ENCODE measurements around the gene ITGA11. TPM values are rescaled to one million over a fixed set of nuclear protein-coding genes. Genes with fewer than 3 reads are reported as not detected.

ITGA11 gene
- total RNA-seq, 1 donor from 2014 or later: 0.51 TPM

DNA sequence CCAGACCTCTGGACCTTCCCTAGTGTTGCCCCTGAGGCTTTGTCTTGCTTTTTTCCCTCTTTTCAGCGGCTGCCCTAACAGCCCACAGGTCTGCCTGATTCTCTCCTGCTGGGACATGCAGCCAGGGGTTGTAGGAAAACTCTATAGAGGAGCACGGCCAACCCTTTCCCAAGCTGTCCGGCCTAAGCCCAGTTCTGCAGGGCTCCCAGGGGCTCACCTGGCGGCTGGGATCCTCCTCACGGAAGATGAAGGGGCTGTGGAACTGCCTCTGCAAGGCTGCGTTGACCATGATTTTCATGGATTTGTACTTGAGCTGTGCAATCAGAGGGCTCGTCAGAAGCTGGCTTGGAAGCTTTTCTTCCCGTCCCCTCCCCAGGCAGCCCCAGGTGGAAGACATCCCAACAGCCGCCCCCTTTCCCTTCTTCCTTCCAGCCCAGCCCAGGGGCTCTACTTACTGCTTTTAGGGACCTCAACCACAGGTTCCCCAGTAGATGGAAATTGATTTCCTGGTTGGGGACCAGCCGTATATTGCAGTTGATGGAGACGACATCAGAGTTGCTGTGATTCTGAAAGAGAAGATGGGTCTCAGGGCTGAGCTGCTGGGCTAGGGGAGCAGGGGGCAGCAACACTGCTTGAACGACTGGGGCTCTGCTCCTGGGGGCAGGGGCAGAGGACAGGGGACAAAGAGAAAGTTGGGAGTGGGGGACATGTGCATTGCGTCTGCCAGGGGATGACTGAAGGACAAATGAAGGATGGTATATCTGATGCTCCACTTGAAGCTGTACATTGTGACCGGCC is 124.6 kb downstream of the ITGA11 start:
- TF ChIP-seq, protein P1, sequence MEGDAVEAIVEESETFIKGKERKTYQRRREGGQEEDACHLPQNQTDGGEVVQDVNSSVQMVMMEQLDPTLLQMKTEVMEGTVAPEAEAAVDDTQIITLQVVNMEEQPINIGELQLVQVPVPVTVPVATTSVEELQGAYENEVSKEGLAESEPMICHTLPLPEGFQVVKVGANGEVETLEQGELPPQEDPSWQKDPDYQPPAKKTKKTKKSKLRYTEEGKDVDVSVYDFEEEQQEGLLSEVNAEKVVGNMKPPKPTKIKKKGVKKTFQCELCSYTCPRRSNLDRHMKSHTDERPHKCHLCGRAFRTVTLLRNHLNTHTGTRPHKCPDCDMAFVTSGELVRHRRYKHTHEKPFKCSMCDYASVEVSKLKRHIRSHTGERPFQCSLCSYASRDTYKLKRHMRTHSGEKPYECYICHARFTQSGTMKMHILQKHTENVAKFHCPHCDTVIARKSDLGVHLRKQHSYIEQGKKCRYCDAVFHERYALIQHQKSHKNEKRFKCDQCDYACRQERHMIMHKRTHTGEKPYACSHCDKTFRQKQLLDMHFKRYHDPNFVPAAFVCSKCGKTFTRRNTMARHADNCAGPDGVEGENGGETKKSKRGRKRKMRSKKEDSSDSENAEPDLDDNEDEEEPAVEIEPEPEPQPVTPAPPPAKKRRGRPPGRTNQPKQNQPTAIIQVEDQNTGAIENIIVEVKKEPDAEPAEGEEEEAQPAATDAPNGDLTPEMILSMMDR (conservative IDR thresholded peaks at IDR 0.05): no peak
- DNase-seq (ENCODE audit: low read depth, low spot score): no peak
- Mint-ChIP-seq H3K9me3 (no peaks in the 10 kb centered on the region), H3K27ac (ENCODE audit: unreplicated experiment) (no peak overlapping the region), H3K27me3 (ENCODE audit: low read depth) (no peaks in the 10 kb centered on the region), H3K4me1 (peaks cover 19% of the 10 kb centered on the region), H3K4me3 (no peak overlapping the region), H3K36me3 (ENCODE audit: low read depth) (no peaks in the 10 kb centered on the region)

DNA sequence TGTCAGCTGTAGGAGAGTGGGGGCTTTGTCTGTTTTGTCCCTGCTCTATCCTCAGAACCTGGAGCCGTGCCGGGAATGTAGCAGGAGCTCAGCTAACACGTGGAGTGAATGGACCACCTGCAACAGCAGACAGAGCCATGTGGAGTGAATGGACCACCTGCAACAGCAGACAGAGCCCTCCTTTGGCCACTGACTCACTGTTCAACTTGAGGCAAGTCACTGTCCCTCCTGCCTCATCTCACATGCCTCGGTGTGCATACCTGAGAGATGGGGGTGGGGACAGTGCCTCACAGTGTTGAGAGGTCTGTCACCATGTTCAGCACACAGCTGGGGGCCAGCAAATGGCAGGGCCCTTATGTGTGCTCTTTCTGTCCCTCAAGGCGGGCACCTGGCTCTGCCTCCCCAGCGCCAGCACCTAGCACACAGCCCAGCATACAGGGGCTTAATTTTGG is 126.5 kb downstream of the ITGA11 start:
- TF ChIP-seq, protein P1 (conservative IDR thresholded peaks at IDR 0.05): no peak
- Mint-ChIP-seq H3K9me3 (no peaks in the 10 kb centered on the region), H3K27me3 (ENCODE audit: low read depth) (no peaks in the 10 kb centered on the region), H3K36me3 (ENCODE audit: low read depth) (peaks cover under 1% of the 10 kb centered on the region), H3K27ac (ENCODE audit: unreplicated experiment) (no peak overlapping the region), H3K4me3 (no peak overlapping the region), H3K4me1 (peaks cover 19% of the 10 kb centered on the region)
- no peak for DNase-seq (ENCODE audit: low read depth, low spot score)

DNA sequence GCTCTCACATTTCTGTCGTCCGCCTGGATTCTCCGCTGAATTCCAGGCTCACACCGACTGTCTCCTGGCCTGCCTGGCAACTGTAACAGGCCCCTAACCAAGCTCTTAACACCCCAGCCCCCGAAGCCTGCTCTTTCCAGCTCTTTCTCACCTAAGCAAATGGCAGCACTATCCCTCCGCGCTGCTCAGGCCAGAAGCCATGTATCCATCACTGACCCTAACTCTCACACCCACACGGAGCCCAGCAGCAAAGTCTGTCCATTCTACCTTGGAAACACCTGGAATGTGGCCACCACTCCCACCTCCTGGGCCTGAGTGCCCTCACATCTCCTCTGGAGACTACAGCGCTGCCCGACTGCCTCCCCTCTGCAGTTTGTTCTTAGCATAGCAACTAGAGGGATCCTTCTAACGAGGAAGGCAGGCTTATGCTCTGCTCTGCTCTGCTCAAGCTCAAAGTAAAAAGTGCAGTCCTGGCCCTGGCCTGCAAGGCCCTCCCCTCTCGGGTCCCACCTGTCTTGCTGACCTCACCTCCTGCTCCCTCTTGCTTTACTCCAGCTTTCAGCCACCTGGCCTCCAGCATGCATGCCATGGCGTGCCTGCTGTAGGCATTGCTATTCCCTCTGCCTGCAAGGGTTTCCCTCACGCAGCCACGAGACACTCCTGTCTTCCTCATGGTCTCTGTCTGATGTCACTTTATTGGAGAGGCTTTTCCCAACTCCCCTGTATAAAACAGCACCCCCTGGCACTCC is 127.2 kb downstream of the ITGA11 start:
- Mint-ChIP-seq H3K27ac (ENCODE audit: unreplicated experiment) (no peak overlapping the region), H3K4me3 (no peak overlapping the region)
- TF ChIP-seq, protein P1 (conservative IDR thresholded peaks at IDR 0.05): no peak

DNA sequence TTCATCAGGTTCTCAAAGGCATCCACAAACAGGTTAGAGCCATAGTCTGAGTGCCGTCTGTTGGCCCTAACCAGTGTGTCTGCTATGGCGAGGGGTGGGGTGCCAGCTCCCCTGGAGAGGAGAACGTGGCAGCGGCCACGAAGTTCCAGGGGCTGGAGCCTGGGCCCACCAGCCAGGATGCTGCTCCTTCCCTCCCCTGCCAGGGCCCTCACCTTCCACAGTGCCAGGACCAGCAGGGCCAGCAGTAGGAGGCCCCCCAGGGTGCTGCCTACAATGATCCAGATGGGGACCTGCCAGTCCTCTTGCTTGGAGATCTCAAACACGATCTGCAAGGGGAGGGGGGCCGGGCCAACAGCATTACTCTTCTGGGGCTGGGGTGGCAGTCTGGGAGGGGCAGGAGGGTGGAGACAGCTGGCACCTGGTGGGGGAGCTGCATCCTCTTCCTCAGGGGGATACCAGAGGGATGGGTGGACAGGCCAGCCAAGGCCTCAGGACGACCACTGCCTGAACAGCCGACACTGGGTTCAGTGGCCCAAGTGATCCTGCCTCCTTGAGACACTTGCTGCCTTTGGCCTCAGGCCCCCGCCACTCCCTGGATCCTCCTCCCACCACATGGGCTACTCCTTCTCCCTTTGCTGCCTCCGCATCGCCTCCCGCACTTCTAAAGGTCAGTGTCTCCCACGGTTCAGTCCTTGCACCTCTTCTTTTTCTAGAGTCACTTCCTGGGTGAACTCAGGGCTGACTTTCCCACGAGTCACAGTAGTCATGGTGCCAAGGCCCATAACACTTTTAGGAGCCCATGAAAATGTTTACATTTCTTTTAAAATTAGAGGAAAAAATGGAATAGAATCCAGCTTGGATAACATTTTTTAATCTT is 128.2 kb downstream of the ITGA11 start:
- H3K27me3 Mint-ChIP-seq (ENCODE audit: low read depth): no peaks in the 10 kb centered on the region
- TF ChIP-seq, protein P1 (conservative IDR thresholded peaks at IDR 0.05): no peak
- DNase-seq (ENCODE audit: low read depth, low spot score): no peak
- H3K36me3 Mint-ChIP-seq (ENCODE audit: low read depth): peaks cover 3% of the 10 kb centered on the region
- H3K4me3 Mint-ChIP-seq: no peak overlapping the region
- no peak overlapping the region for H3K27ac Mint-ChIP-seq (ENCODE audit: unreplicated experiment)
- no peaks in the 10 kb centered on the region for H3K9me3 Mint-ChIP-seq
- peaks cover 19% of the 10 kb centered on the region for H3K4me1 Mint-ChIP-seq

More for the DNA sequence above, 127.2 kb downstream of the ITGA11 start:
- H3K27me3 Mint-ChIP-seq (ENCODE audit: low read depth): no peaks in the 10 kb centered on the region
- DNase-seq (ENCODE audit: low read depth, low spot score): no peak
- H3K9me3 Mint-ChIP-seq: no peaks in the 10 kb centered on the region
- H3K4me1 Mint-ChIP-seq: peaks cover 19% of the 10 kb centered on the region
- peaks cover 3% of the 10 kb centered on the region for H3K36me3 Mint-ChIP-seq (ENCODE audit: low read depth)

DNA sequence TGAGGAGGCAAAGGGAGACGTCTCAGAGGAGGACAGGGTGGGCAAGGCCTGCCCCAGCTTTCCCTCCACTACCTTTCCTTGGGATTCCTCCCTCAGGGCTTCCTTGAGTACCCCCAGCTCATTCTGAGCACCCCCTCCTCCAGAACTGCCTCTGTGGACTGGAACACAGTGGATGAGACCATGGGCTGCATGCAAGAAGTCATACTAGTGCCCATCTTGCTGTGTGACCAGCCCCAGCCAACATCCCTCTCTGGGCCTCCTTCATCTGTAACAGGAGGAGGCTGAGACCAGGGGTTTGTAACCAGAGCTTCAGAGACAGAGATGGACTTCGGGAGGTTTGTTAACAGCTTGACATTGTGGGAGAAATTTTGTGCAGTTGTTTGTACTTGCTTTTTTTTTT is 128.8 kb downstream of the ITGA11 start:
- H3K27me3 Mint-ChIP-seq (ENCODE audit: low read depth): no peaks in the 10 kb centered on the region
- no peak overlapping the region for H3K27ac Mint-ChIP-seq (ENCODE audit: unreplicated experiment)
- TF ChIP-seq, protein P1 (conservative IDR thresholded peaks at IDR 0.05): no peak
- H3K4me3 Mint-ChIP-seq: no peak overlapping the region
- H3K9me3 Mint-ChIP-seq: no peaks in the 10 kb centered on the region
- no peak for DNase-seq (ENCODE audit: low read depth, low spot score)
- H3K4me1 Mint-ChIP-seq: peaks cover 19% of the 10 kb centered on the region
- H3K36me3 Mint-ChIP-seq (ENCODE audit: low read depth): peaks cover 3% of the 10 kb centered on the region
